ENCODE measurements around the gene ROBO1.

Gene ROBO1

GRCh38 chr3:79249701-79250100, 518.1 kb downstream of the ROBO1 start:
- H3K4me3 ChIP-seq (ENCODE audit: low read depth, low read length), result no peak overlapping the region
- TF ChIP-seq CTCF (IDR thresholded peaks at IDR 0.05; ENCODE audit: low read depth, low read length), result no peak

GRCh38 chr3:79247725-79248043, 520.1 kb downstream of the ROBO1 start:
- peak overlapping the region; percentile 8; the same call in 1 of the 2 replicates for H3K4me3 ChIP-seq (ENCODE audit: low read depth, low read length)
- no peak for TF ChIP-seq CTCF (IDR thresholded peaks at IDR 0.05; ENCODE audit: low read depth, low read length)

- no peak for TF ChIP-seq CTCF (IDR thresholded peaks at IDR 0.05; ENCODE audit: low read depth, low read length)
- no peak overlapping the region for H3K4me3 ChIP-seq (ENCODE audit: low read depth, low read length)
These were observed 520.7 kb downstream of the ROBO1 start for GRCh38 chr3:79246875-79247724.

GRCh38 chr3:79245284-79246138, 522.3 kb downstream of the ROBO1 start:
- no peak overlapping the region for H3K4me3 ChIP-seq (ENCODE audit: low read depth, low read length)
- no peak for TF ChIP-seq CTCF (IDR thresholded peaks at IDR 0.05; ENCODE audit: low read depth, low read length)

GRCh38 chr3:79236496-79236895, 531.3 kb downstream of the ROBO1 start:
- no peak for TF ChIP-seq CTCF (IDR thresholded peaks at IDR 0.05; ENCODE audit: low read depth, low read length)
- no peak overlapping the region for H3K4me3 ChIP-seq (ENCODE audit: low read depth, low read length)

- no peak overlapping the region for H3K4me3 ChIP-seq (ENCODE audit: low read depth, low read length)
- TF ChIP-seq CTCF (IDR thresholded peaks at IDR 0.05; ENCODE audit: low read depth, low read length), result no peak
These were observed 534.3 kb downstream of the ROBO1 start for GRCh38 chr3:79233431-79234060.
